Hippocampal formation (tissue), 2 donors: ENCODE results near the gene AUTS2.

Source experiments
- DNase-seq, 2 donors: peaks; one replicate each; lab custom pipeline; 2025; lab: John Stamatoyannopoulos, UW

Gene AUTS2

GRCh38 chr7:69939317-69939716 is 341.0 kb downstream of the AUTS2 start:
- DNase-seq, result no peak

GRCh38 chr7:69941077-69941651 is 342.9 kb downstream of the AUTS2 start:
- DNase-seq, result no peak

- DNase-seq, result no peak
These were observed 344.3 kb downstream of the AUTS2 start for GRCh38 chr7:69942573-69942972.

DNA sequence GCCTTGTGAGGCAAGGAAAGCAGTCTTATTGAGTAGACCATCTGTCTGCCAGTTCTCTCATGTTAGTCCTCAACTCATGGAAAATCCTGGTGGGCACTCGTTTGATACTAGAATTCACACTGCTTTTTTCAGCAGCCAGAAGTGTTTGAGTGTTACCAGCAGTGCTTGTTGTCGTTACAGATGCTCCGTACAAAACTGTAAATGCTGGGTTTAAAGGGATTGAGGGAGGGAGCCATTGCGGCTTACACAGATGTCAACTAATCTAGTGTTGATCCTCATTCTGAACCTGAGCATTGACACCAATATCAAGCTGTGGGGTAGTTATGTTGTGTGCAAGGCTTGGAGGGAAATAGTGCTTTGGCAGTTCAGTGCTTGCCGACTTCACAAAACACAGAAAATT is 348.6 kb downstream of the AUTS2 start:
- no peak for DNase-seq

DNA sequence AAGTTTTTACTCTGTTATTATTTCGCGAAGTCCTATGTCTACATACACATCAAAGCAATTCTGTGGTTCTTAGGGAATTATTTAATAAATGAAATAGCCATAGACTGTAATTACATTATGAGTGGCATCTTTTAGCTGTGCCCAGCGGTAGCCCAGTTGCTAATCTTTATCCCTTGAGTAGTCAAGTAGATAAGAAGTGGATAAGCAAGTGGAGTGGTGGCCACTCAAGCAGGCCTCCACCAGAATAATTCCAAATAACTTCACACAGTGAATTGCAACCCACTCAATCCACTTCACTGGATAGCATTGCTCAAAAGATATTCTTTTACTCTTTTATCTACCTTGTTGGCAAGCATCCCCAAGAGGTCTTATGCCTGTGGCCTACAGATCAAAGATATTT is 349.7 kb downstream of the AUTS2 start:
- DNase-seq, result no peak

DNA sequence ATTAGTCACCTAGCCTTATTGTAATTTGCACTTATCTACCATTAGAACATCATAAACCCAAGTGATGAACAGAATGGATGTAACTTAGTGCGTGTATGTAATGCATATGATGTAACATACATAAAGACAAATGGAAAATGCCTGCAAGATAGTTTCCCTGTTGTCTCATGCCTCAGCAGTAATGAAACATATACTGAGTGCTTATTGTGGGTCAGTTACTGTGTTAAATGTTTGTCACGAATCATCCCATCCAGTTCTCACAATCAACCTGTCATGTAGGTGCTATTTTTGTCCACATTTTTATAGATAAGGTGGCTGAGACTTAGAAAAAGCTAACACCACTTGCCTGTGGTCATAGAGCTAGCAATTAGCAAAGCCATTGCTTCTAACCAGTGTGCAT is 350.8 kb downstream of the AUTS2 start:
- no peak for DNase-seq

DNA sequence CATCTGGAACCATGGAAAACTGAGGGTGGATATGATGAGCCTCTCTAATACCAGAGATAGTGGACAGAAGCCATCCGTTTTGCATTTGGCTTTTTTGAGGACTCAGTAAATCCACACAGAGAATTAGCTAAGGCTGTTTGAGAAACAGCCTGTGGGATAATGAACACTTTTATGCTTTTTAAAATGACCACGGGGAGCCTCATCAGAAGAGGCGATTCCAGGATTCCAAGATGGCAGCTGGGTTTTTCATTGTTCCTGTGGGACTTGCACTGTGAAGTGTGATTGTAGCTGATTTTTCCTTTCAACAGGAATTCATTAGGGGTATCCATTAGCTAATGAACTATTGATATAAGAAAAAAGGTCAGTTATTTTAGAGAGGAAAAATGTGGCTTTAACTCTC is 353.2 kb downstream of the AUTS2 start:
- DNase-seq, result no peak

DNA sequence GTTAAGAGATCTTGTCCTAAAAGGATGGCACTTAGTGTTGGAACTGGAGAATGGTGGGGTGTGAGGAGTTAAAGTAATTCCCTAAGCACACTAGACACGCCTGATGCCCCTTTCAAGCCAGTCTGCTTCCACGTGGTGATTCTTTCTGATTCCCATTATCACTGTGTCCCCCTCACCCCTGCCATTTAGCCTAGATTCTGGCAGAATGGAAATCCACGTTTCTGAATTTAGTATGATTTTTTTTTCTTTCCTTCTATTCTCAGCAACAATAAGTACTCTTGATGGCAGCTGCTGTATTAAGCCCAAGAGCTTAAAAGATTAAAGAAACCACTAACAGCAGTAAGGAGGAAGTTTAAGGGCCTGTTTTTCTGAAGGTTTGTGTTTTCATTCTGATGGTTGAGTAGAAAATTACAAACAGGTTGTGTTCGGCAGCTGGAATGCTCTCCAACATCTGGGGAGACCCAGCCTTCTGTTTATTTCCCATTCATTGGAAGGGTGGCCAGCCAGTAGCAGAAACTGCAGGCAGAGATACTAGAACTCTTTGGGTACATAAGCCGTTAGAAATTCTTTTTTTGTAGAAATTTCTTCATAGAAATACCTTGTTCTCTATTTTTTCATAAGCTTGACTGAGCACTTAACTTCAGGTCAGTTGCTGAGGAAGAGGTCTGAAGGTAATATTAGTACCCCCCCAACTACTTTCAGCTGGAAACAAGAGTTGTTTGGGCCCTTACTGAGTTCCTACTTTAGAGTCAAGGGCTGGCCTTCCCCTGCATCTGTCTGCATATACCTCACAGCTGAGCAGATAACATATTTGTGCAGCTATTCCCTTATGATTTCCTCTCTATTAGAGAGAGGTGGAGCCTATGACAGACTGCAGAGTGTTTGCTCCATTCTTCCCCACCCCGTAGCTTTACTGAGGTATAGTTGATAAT is 355.1 kb downstream of the AUTS2 start:
- DNase-seq, result no peak

GRCh38 chr7:69956541-69956940 is 358.3 kb downstream of the AUTS2 start:
- DNase-seq, result no peak

- DNase-seq, result no peak
These were observed 359.4 kb downstream of the AUTS2 start for GRCh38 chr7:69957661-69958060.

DNA sequence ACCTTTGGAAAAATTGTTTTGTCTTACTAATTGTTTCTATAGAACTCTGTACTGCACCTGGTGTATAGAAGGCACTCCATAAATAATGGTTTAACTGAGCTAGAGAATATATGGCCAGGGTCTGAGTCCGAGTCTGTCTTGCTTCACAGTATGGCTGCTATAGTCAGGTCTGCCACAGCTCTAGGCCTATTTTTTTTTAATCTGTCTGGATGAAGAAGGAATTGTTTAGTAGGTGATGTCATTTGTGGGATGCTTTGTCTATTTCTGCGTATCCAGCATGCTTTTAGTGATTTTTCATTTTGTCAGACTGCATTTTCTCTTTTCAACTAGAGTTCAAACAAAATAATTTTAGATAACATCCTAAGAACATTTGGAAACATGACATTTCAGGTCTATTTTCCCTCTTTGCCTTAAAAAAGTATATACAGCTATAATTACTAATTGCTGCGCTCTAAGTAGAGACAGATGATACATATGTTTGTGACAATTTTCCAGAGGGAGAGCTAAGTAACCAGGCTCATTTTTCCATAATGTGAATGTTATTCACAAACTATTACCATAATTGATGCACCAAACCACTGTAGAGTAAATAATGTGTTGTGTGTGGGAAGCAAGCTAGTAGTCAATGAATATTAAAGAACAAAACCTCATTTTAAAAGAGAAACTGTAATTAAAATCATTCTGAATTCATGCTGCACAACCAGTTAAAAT is 361.7 kb downstream of the AUTS2 start:
- no peak for DNase-seq

- DNase-seq, result peak in 1 of 2 donors; percentile 21
These were observed 363.2 kb downstream of the AUTS2 start for GRCh38 chr7:69961436-69961835.

- DNase-seq, result no peak
These were observed 364.2 kb downstream of the AUTS2 start for GRCh38 chr7:69962186-69963065.

DNA sequence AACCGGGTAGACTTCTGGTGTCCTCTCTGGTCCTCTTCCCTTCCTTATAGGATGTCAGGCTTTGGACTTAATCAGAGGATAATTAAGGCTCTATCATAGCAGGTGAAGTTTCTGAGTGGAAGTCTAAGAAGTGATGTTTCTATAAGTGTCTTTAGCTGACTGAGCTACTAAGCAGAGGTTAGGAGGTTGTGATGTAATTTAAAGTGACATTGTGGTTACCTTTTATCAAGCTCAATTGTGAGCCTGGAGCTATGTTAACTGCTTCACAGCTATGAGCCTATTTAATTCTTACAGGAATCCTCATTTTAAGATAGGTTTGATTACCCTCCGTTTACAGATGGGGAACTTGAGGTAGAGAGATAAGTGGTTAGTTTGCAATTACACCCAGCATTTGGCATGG is 365.1 kb downstream of the AUTS2 start:
- no peak for DNase-seq

- DNase-seq, result no peak
These were observed 368.7 kb downstream of the AUTS2 start for GRCh38 chr7:69966766-69967591.

DNA sequence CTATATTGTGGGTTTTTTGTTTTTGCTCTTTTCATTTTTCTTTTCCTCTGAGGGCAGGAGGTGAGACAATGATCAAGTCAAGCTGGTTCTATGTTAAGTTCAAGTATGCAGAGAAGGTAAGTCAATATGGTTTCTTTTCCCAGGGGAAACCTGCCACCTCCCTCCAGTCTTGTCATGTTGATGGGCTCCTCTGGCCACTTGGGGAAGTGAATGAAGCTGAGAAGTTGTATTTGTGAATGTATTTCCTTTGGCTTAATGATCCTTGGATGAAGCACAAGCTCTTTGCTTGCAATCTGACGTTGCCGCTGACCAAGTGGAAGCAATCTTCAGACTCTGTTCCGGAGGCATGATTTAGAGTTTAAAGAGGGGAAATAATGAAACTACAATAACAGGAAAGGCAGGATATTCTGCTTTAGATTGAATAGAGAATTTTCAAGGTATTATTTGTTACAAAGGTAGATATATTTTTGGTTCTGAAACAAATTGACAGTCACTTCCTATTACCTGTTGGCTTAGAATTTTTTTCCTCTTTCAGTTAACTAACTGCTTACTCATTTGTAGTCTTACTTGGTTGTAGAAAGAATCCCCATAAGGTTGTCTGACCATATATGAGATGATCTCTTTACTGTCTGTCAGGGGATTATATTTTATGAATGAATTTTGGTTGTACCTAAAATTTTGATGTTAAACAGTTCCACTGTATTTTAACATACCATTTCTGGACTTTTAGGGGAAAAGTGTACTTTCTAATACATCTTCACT is 369.6 kb downstream of the AUTS2 start:
- DNase-seq, result no peak

- no peak for DNase-seq
These were observed 370.8 kb downstream of the AUTS2 start for GRCh38 chr7:69968969-69969556.

GRCh38 chr7:69981646-69982045 is 383.4 kb downstream of the AUTS2 start:
- no peak for DNase-seq

DNA sequence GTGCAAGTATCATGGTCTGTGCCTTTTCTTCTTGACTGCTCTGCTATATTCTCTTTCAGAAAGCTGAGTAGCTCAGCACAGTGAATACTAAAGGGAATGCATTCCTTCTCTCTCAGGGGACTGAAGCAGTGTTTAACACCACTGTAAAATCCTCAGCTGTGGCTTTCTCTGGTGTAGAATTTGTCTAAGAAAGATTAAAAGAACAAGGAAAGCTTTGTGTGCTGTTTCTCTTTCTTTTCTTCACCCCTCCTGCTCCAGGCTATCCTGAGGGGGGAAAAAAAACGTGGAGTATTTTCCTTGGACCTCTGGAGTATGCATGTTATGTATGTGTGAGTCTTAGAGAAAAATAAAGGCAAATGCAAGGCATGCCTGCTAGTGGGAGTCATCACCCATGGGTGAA is 383.9 kb downstream of the AUTS2 start:
- DNase-seq, result no peak

- no peak for DNase-seq
These were observed 391.3 kb downstream of the AUTS2 start for GRCh38 chr7:69989551-69989950.
